ENCODE data around the gene SETD2. TPM values are rescaled to one million over a fixed set of nuclear protein-coding genes. Genes with fewer than 3 reads are reported as not detected.
A peak's percentile ranks its signal among the peaks of the same experiment; 100 is the strongest.

Gene SETD2
- total and polyA plus RNA-seq, 2 experiments from 2014 or later: 16.7 to 45.2 TPM

GRCh38 chr3:47016934-47017435 is 146.9 kb downstream of the SETD2 start:
- 0 out of 2 replicates have a peak overlapping the region, but pooled peaks have one; percentile 20 for H3K27ac ChIP-seq (ENCODE audit: low read depth)
- no peak for DNase-seq (ENCODE audit: low spot score)

DNA sequence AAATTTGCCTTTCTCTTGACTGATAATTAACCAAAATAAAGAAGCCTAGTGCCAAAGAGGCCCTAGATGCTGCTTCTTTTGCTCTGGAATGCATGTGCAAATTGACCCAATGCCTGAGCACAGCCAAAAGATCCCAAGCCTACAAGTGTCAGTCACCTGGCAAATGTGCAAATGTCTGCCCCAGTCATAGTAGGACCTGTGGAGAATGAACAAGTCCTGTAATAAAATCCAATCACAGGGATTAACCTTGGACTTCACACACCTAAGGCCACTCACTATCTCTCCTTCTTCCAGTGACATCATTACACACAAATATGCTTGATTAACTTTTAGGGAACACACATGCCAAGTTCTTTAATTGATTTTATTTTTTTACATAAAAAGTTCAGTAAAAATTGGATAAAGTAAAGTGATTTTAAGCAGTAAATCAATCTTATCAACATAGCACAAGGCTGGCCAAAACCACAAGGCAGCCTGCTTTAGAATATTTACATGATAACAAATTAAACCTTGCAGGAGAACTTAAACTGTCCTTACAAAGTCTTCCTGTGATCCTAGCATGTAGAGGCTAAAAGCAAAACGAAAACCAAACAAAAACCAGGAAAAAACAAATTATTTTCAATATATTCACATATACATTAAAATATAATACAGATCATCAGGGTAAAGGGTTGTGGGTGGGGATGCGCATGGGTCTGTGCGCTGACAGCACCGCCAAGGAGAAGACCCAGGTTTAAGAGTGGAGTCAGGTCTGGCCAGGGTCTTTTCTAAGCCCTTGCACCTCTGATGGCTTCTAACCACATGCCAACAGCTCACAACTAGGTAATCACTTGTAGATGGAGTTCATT is 147.6 kb downstream of the SETD2 start:
- H3F3A ChIP-seq (replicated peaks; ENCODE audit: low read depth): no peaks in the 10 kb centered on the region
- H3K27ac ChIP-seq (ENCODE audit: low read depth): peak overlapping the region; percentile 20; the same call in 1 of the 2 replicates
- H3K4me1 Mint-ChIP-seq: peaks cover 12% of the 10 kb centered on the region
- H3K4me1 ChIP-seq (ENCODE audit: insufficient read depth): 0 out of 2 replicates have a peak, but pooled peaks cover 8% of the 10 kb centered on the region
- peaks cover 28% of the 10 kb centered on the region for H3K36me3 Mint-ChIP-seq (ENCODE audit: low read depth)
- TF ChIP-seq STAT1 (IDR thresholded peaks at IDR 0.05; ENCODE audit: unreplicated experiment) (no peak), ZNF462 (CRISPR knock-in tag; IDR thresholded peaks at IDR 0.05) (no peak), EZH2phosphoT487 (IDR thresholded peaks at IDR 0.05; ENCODE audit: unreplicated experiment) (no peak), CREB1 (CRISPR knock-in tag; IDR thresholded peaks at IDR 0.05; ENCODE audit: low read depth) (no peak), EZH2 (IDR thresholded peaks at IDR 0.05; ENCODE audit: low read depth, unreplicated experiment) (no peak), POLR2AphosphoS5 (IDR thresholded peaks at IDR 0.05; ENCODE audit: low read depth) (no peak)
- no peaks in the 10 kb centered on the region for H3K36me3 ChIP-seq (ENCODE audit: insufficient read depth)
- H2AFZ ChIP-seq: no peak overlapping the region
- ATAC-seq: no peak
- no peaks in the 10 kb centered on the region for H3K27me3 ChIP-seq (ENCODE audit: insufficient read depth)
- no peak overlapping the region for H3K4me2 ChIP-seq
- no peaks in the 10 kb centered on the region for H3K27me3 Mint-ChIP-seq (ENCODE audit: insufficient read depth, low read depth, poor library complexity)
- 0 out of 2 replicates have a peak, but pooled peaks cover 4% of the 10 kb centered on the region for H3K9me2 ChIP-seq (ENCODE audit: insufficient read depth)
- H3K27ac Mint-ChIP-seq: no peak overlapping the region
- peaks cover 8% of the 10 kb centered on the region; the same call in 1 of the 2 replicates for H4K20me1 ChIP-seq (replicated peaks; ENCODE audit: insufficient read depth)
- no peak overlapping the region; the same call in 2 of the 3 replicates for H3K4me3 Mint-ChIP-seq
- peak; percentile 34 for DNase-seq (ENCODE audit: low spot score)
- H3K9me3 Mint-ChIP-seq: no peaks in the 10 kb centered on the region
- no peak overlapping the region for H3K4me3 ChIP-seq
- H3K79me2 ChIP-seq (replicated peaks; ENCODE audit: insufficient read depth): 0 out of 2 replicates have a peak, but pooled peaks cover 1% of the 10 kb centered on the region

More at GRCh38 chr3:47016934-47017435, 146.9 kb downstream of the SETD2 start:
- Mint-ChIP-seq H3K36me3 (ENCODE audit: low read depth) (peaks cover 28% of the 10 kb centered on the region), H3K4me3 (no peak overlapping the region), H3K9me3 (no peaks in the 10 kb centered on the region), H3K27me3 (ENCODE audit: insufficient read depth, low read depth, poor library complexity) (no peaks in the 10 kb centered on the region), H3K4me1 (peaks cover 12% of the 10 kb centered on the region), H3K27ac (peak overlapping the region; percentile 15; the same call in 1 of the 2 replicates)
- Histone ChIP-seq H3K4me2 (no peak overlapping the region), H3K27me3 (ENCODE audit: insufficient read depth) (no peaks in the 10 kb centered on the region), H2AFZ (no peak overlapping the region), H4K20me1 (replicated peaks; ENCODE audit: insufficient read depth) (peaks cover 8% of the 10 kb centered on the region; the same call in 1 of the 2 replicates), H3K79me2 (replicated peaks; ENCODE audit: insufficient read depth) (0 out of 2 replicates have a peak, but pooled peaks cover 5% of the 10 kb centered on the region), H3K36me3 (ENCODE audit: insufficient read depth) (no peaks in the 10 kb centered on the region), H3K9me2 (ENCODE audit: insufficient read depth) (0 out of 2 replicates have a peak, but pooled peaks cover 4% of the 10 kb centered on the region), H3K4me3 (no peak overlapping the region), H3F3A (replicated peaks; ENCODE audit: low read depth) (no peaks in the 10 kb centered on the region), H3K4me1 (ENCODE audit: insufficient read depth) (0 out of 2 replicates have a peak, but pooled peaks cover 8% of the 10 kb centered on the region)
- TF ChIP-seq CTCF (conservative IDR thresholded peaks at IDR 0.05; ENCODE audit: low read depth in 2 of 2): no peak
- no peak for TF ChIP-seq EZH2phosphoT487 (IDR thresholded peaks at IDR 0.05; ENCODE audit: unreplicated experiment)
- ATAC-seq: no peak

Measured in GM23338 (cell line).